DND-41 (cell line): Measurements from ENCODE around the gene HOXA13.

Experiments used
- EZH2 ChIP-seq: IDR thresholded peaks from 3 replicates; pipeline ENCODE4 v1.6.1; 2012; ENCODE audit warnings: borderline replicate concordance, low read depth, mild to moderate bottlenecking, moderate library complexity, low read length, inconsistent platforms; ENCODE audit not compliant: severe bottlenecking
- TF ChIP-seq, protein P1 (sequence below): IDR thresholded peaks from 2 replicates; pipeline ENCODE4 v1.5.1; 2012; ENCODE audit warnings: borderline replicate concordance, low read length, moderate library complexity, mild to moderate bottlenecking; ENCODE audit not compliant: poor library complexity, severe bottlenecking; ENCODE audit errors: extremely low read depth

DNA sequence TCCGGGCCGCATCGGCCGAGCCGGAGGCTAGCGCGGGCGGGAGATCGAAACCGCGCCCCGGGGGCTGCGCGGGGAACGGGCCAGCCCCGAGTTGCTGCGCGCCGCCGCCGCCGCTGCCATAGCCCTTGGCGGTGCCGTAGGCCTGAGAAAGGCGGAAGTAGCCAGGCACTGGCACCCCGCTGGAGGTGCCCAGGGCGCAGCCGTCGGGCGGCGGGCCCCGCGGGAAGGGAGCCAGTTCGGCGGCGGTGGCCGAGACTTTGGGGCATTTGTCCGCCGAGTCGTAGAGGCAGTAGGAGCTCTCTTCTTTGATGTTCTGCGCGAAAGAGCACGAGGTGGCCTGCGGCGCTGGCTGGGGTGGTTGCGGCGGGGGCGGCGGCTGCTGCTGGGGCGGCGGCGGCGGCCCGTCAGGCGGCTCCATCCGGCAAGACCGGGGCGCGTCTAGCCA lies 26.4 kb downstream of the HOXA13 start:
- TF ChIP-seq, protein P1, sequence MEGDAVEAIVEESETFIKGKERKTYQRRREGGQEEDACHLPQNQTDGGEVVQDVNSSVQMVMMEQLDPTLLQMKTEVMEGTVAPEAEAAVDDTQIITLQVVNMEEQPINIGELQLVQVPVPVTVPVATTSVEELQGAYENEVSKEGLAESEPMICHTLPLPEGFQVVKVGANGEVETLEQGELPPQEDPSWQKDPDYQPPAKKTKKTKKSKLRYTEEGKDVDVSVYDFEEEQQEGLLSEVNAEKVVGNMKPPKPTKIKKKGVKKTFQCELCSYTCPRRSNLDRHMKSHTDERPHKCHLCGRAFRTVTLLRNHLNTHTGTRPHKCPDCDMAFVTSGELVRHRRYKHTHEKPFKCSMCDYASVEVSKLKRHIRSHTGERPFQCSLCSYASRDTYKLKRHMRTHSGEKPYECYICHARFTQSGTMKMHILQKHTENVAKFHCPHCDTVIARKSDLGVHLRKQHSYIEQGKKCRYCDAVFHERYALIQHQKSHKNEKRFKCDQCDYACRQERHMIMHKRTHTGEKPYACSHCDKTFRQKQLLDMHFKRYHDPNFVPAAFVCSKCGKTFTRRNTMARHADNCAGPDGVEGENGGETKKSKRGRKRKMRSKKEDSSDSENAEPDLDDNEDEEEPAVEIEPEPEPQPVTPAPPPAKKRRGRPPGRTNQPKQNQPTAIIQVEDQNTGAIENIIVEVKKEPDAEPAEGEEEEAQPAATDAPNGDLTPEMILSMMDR, result no peak
- no peak for TF ChIP-seq EZH2
